ENCODE measurements around the gene FLNC. TPM values are rescaled to one million over a fixed set of nuclear protein-coding genes. Genes with fewer than 3 reads are reported as not detected.

FLNC gene
- total and polyA plus RNA-seq, 2 of the 13 experiments (the other 11 are each of a cell fraction or from before 2014, with no cell fraction given), result 0.02 TPM; not detected in 1

- in situ Hi-C loops (cut with HindIII; ENCODE audit: extremely low pct_ligation_motif_present, low pct_unique_long_range_greater_than_20kb), result loop anchor here (25.0 kb wide), 1 partner anchor 448 kb away; no protein-coding TSS in a partner anchor
Observed at GRCh38 chr7:128885370-128886187, 55.4 kb downstream of the FLNC start.

GRCh38 chr7:128886391-128887168 is 56.4 kb downstream of the FLNC start:
- ATAC-seq (peak; percentile 81), DNase-seq (ENCODE audit: low spot score) (no peak), FAIRE-seq (no peak)
- peak overlapping the region; percentile 43 for H3K4me2 ChIP-seq (ENCODE audit: low read depth, low read length)
- in situ Hi-C loops (cut with HindIII; ENCODE audit: extremely low pct_ligation_motif_present, low pct_unique_long_range_greater_than_20kb) (loop anchor here (25.0 kb wide), 1 partner anchor 449 kb away; no protein-coding TSS in a partner anchor), intact Hi-C loops (cut with micrococcal nuclease; ENCODE audit: unreplicated experiment) (no loop called here)
- ChIA-PET POLR2A (interaction anchor here (1.3 kb wide), 1 partner anchor 23 kb away, joined by 3 read pairs; the partner anchor contains the start of gene ATP6V1F), CTCF (ENCODE audit: low intra/inter-chr PET ratio, low total read pairs) (no interaction called here)
- H3K4me1 ChIP-seq (ENCODE audit: insufficient read depth, low read length), result peaks cover 38% of the 10 kb centered on the region
- H2AFZ ChIP-seq (ENCODE audit: low read length), result no peak overlapping the region
- no peaks in the 10 kb centered on the region for H3K9me3 ChIP-seq (ENCODE audit: low read length)
- H3K4me3 ChIP-seq (replicated peaks in 1 of 3; ENCODE audit: insufficient read depth in 1 of 3, low read depth in 2 of 3, low read length in 3 of 3), result peak overlapping the region in 1 of 3 experiments; percentile 47; a peak in 1 of 6 replicates
- no peaks in the 10 kb centered on the region for H4K20me1 ChIP-seq (ENCODE audit: insufficient read depth, low read length)
- no peaks in the 10 kb centered on the region for H3K79me2 ChIP-seq (ENCODE audit: insufficient read depth, low read length)
- BruUV-seq (replicated peaks), result no TSS peak
- WGBS (ENCODE audit: low lambda C conversion rate), result 6% methylated on average over 3 of the region's 14 CpGs
- peaks cover 0 to 20% of the 10 kb centered on the region in 2 experiments; a peak in 3 of 5 replicates for H3K27me3 ChIP-seq (ENCODE audit: control insufficient read depth in 1 of 2, insufficient read depth in 2 of 2, low read length in 2 of 2)
- no peak overlapping the region for H3K27ac ChIP-seq (ENCODE audit: extremely low read length, insufficient read depth, low read length)
- no peak overlapping the region for H3K9ac ChIP-seq (ENCODE audit: insufficient read depth, low read depth, low read length)
- no peaks in the 10 kb centered on the region for H3K36me3 ChIP-seq (replicated peaks in 1 of 2; ENCODE audit: control insufficient read depth in 1 of 2, insufficient read depth in 2 of 2, low read length in 2 of 2)
- 0 out of 2 replicates have a peak, but pooled peaks have one; percentile 31 for TF ChIP-seq HIC2 (CRISPR knock-in tag; IDR thresholded peaks at IDR 0.05; ENCODE audit: low read depth)
- TF ChIP-seq ZNF644 (CRISPR knock-in tag; IDR thresholded peaks at IDR 0.05; ENCODE audit: low read depth), result no peak
- TF ChIP-seq IKZF4 (CRISPR knock-in tag; IDR thresholded peaks at IDR 0.05; ENCODE audit: borderline replicate concordance, low read depth, not compliant biosample characterization), result peak; percentile 42
- TF ChIP-seq ZSCAN25 (CRISPR knock-in tag; IDR thresholded peaks at IDR 0.05), result 0 out of 2 replicates have a peak, but pooled peaks have one; percentile 32
- no peak for TF ChIP-seq ZNF552 (CRISPR knock-in tag; IDR thresholded peaks at IDR 0.05; ENCODE audit: borderline replicate concordance)
- TF ChIP-seq ZNF687 (CRISPR knock-in tag; IDR thresholded peaks at IDR 0.05), result peak; percentile 50

More at GRCh38 chr7:128885370-128886187, 55.4 kb downstream of the FLNC start:
- H3K27ac ChIP-seq (ENCODE audit: extremely low read length, insufficient read depth, low read length), result no peak overlapping the region
- no peaks in the 10 kb centered on the region for H3K36me3 ChIP-seq (replicated peaks in 1 of 2; ENCODE audit: control insufficient read depth in 1 of 2, insufficient read depth in 2 of 2, low read length in 2 of 2)
- no peak overlapping the region for H3K9ac ChIP-seq (ENCODE audit: insufficient read depth, low read depth, low read length)
- no peaks in the 10 kb centered on the region for H4K20me1 ChIP-seq (ENCODE audit: insufficient read depth, low read length)
- no peak for DNase-seq (ENCODE audit: low spot score)
- FAIRE-seq, result no peak
- 76% methylated on average over 5 of the region's 10 CpGs for WGBS (ENCODE audit: low lambda C conversion rate)
- intact Hi-C loops (cut with micrococcal nuclease; ENCODE audit: unreplicated experiment), result no loop called here
- CTCF ChIA-PET (ENCODE audit: low intra/inter-chr PET ratio, low total read pairs), result no interaction called here
- no peak for ATAC-seq
- H3K4me2 ChIP-seq (ENCODE audit: low read depth, low read length), result peak overlapping the region; percentile 43; the same call in 1 of the 2 replicates
- H3K4me3 ChIP-seq (replicated peaks in 1 of 3; ENCODE audit: insufficient read depth in 1 of 3, low read depth in 2 of 3, low read length in 3 of 3), result no peak overlapping the region
- peaks cover 38% of the 10 kb centered on the region for H3K4me1 ChIP-seq (ENCODE audit: insufficient read depth, low read length)
- BruUV-seq (replicated peaks), result no TSS peak
- peaks cover 0 to 20% of the 10 kb centered on the region in 2 experiments; a peak in 3 of 5 replicates for H3K27me3 ChIP-seq (ENCODE audit: control insufficient read depth in 1 of 2, insufficient read depth in 2 of 2, low read length in 2 of 2)
- POLR2A ChIA-PET, result interaction anchor here (1.3 kb wide), 1 partner anchor 22 kb away, joined by 3 read pairs; the partner anchor contains the start of gene ATP6V1F
- no peak overlapping the region for H2AFZ ChIP-seq (ENCODE audit: low read length)
- peak; percentile 84 for TF ChIP-seq ZNF629 (CRISPR knock-in tag; conservative IDR thresholded peaks at IDR 0.05)
- no peak for TF ChIP-seq SMYD3 (CRISPR knock-in tag; IDR thresholded peaks at IDR 0.05)
- TF ChIP-seq CREB1 (IDR thresholded peaks at IDR 0.05), result peak; percentile 74
- TF ChIP-seq CREB1 (CRISPR knock-in tag; IDR thresholded peaks at IDR 0.05), result no peak
- H3K9me3 ChIP-seq (ENCODE audit: low read length), result no peaks in the 10 kb centered on the region
- no peaks in the 10 kb centered on the region for H3K79me2 ChIP-seq (ENCODE audit: insufficient read depth, low read length)
